Activated T-cell treated with anti-CD3 and anti-CD28 coated beads, Interleukin-2, amount 50 U/mL, for 72 hours (primary cell): Measurements from ENCODE around the gene BIRC5. TPM values are rescaled to one million over a fixed set of nuclear protein-coding genes. Genes with fewer than 3 reads are reported as not detected.
"Not testable (repeated sequence)": the region's sequence is repeated elsewhere in the genome, so short reads cannot be mapped to it uniquely, and the experiment has no call there.

Experiments
- ATAC-seq, 2 donors: fragments of 150-1000 bp; cut with Tn5 transposase; replicated peaks in 1 of 2; 2 replicates each; pipeline ENCODE4 v1.10.0; 2021; ENCODE audit warnings: moderate library complexity in 2 of 2, mild to moderate bottlenecking in 1 of 2
- DNase-seq, 2 donors: peaks; one replicate each; pipeline ENCODE4 v3.0.0; 2021 to 2022; ENCODE audit warnings: mixed read lengths in 1 of 2
- H3K27ac Mint-ChIP-seq: one replicate; pipeline ENCODE4 v1.8.0; 2022; ENCODE audit warnings: mild to moderate bottlenecking, moderate library complexity, mixed read lengths
- H3K27me3 Mint-ChIP-seq: one replicate; pipeline ENCODE4 v1.8.0; 2022; ENCODE audit warnings: low read depth, mixed read lengths
- H3K36me3 Mint-ChIP-seq, 2 donors: one replicate each; pipeline ENCODE4 v1.8.0; 2022; ENCODE audit warnings: mixed read lengths in 2 of 2, mild to moderate bottlenecking in 1 of 2; ENCODE audit not compliant: insufficient read depth in 2 of 2
- H3K4me1 Mint-ChIP-seq: one replicate; pipeline ENCODE4 v1.8.0; 2022; ENCODE audit warnings: low read depth, mixed read lengths
- H3K4me3 Mint-ChIP-seq, 2 donors: one replicate each; pipeline ENCODE4 v1.8.0; 2022; ENCODE audit warnings: mild to moderate bottlenecking in 2 of 2, mixed read lengths in 2 of 2, moderate library complexity in 2 of 2
- H3K9me3 Mint-ChIP-seq, 2 donors: one replicate each; pipeline ENCODE4 v1.8.0; 2022; ENCODE audit warnings: mixed read lengths in 2 of 2
- total RNA-seq, 2 donors: library from RNA; stranded (reverse); gene quantifications; one replicate each; pipeline ENCODE4 v1.2.3, GENCODE V29; 2022

The BIRC5 gene
- total RNA-seq, 2 donors from 2014 or later = 78.9 to 104 TPM

DNA sequence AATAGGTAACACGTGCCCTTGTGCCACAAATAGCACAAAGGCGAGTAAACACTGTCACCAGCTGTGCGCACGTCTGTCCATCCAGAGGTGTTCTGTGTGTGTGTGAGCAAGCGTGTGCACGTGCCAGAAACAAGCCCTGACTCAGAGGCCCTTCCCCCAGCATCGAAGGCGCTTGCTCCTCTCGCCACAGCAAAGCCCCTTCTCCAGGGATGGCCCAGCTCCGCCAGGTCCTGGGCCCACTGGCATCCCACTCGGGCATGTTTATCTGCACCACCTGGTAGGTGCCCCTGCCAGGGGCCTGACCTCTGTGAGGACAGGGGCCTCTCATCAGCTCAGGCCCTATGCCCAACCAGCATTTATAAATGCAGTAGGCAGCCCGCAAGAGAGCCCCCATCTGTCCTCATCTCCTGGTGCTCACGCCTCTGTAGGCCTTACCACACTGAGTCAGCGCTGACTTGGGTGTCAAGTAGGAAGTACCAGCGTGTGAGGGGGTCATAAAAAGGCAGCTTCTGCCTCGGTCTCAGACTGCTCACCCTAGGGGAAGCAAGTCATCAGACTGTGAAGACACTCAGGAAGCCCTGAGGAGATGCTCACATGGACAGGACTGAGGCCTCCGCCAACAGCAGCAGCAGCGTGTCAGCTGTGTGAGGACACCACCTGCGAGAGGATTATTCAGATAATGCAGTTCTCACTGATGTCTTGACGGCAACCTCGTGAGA lies 28.1 kb downstream of the BIRC5 start:
- Mint-ChIP-seq H3K4me3 (no peak overlapping the region), H3K36me3 (no peaks in the 10 kb centered on the region), H3K27ac (no peak overlapping the region), H3K9me3 (peaks cover 0 to 1% of the 10 kb centered on the region in 2 donors), H3K4me1 (peaks cover 9% of the 10 kb centered on the region), H3K27me3 (no peaks in the 10 kb centered on the region)
- ATAC-seq (peak; percentile 76 to 88), DNase-seq (no peak)

DNA sequence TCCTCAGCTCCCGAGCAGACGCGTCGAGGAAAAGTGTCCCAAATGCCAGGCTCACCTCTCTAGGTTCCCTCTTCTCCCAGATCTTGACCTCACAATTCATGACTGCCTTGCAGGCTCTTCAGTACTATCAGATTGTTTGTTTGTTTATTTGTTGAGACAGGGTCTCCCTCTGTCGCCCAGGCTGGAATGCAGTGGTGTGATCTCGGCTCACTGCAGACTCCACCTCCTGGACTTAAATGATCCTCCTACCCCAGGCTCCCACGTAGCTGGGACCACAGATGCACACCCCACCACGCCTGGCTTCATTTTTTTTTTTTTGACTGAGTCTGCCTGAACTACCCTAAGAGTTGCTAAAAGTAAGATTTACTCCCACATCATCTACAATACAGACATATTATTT lies 33.3 kb downstream of the BIRC5 start:
- Mint-ChIP-seq H3K27ac (no peak overlapping the region), H3K36me3 (no peaks in the 10 kb centered on the region), H3K9me3 (peaks cover 0 to 1% of the 10 kb centered on the region in 2 donors), H3K4me3 (no peak overlapping the region), H3K4me1 (peaks cover 30% of the 10 kb centered on the region), H3K27me3 (no peaks in the 10 kb centered on the region)
- DNase-seq (no peak), ATAC-seq (no peak)

DNA sequence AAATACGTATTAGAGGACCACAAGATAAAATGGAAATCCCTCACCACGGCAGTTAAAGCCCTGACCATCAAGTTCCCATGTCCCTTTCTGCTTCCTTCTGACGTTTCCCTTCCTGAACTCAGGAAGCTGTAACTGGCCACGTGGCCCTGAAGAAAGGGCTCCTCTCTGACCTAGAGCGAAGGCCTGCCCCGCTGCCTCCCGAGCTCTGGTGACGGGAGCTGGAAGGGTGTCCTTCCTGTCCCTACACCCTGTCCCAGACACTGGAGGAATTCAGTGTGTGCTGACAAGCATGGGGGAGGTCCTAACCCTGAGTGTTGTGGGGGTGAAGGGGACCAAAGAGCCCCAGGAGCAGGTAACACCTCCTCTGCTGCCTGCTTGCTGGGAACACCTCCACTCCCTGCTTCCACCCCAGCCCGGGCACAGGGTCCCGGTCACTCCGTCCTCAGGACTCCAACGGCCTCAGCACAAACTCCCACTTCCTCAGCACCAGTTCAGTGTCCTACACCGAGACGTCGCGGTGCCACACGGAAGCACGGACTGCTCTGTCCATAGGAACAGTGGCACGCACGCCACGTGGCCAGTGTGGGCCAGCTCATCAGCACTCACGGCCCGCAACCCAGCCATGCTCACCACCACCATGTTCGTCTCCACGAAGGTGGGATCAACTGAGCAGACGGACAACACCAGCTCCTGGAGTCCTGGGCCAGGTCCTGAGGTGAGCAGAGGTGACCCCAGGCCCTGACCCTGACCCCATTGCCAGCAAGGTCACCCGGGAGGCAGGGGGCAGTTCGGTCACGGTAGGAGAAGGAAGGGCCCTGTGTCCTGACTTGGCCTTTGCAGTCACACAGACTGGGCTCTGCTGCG lies 34.2 kb downstream of the BIRC5 start:
- no peaks in the 10 kb centered on the region for H3K27me3 Mint-ChIP-seq
- no peak overlapping the region for H3K4me3 Mint-ChIP-seq
- peaks cover 31% of the 10 kb centered on the region for H3K4me1 Mint-ChIP-seq
- no peak for DNase-seq
- peaks cover 0 to 1% of the 10 kb centered on the region in 2 donors for H3K9me3 Mint-ChIP-seq
- no peaks in the 10 kb centered on the region for H3K36me3 Mint-ChIP-seq
- ATAC-seq = no peak
- H3K27ac Mint-ChIP-seq = no peak overlapping the region

DNA sequence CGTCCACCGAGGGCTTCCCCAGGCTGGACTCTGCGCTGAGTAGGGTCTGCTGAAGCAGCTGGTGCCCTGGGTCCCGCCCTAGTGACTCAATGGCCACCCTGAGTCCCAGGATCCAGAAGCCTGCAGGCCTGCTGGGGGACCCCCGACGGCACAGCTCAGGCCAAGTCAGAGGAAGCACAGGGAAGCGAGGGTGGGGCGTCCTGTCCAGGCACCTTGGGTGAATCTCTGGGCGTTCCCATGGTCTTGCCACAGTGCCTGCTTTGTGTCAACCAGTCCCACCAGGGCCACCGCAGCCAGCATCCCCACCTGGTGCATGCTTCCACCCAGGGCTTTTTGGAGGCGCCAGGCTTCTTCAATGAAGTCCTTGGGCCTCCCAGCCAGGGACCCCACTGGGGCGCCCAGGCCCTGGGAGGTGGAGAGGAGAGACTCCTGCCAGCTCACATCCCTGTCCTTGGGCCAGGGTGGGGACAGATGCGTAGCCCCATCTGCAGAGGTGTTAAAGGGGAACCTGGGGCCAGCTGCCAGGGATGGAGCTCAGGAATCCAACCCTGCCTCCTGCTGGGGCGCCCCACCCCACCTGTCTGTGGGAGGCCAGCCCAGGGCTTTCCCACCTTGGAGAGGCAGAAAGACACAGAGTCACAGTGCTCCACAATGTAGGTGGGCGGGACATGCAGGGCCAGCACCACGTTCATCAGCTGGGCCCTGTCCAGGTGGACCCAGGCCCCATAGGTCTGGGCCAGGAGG lies 35.2 kb downstream of the BIRC5 start:
- Mint-ChIP-seq H3K27me3 (no peaks in the 10 kb centered on the region), H3K4me1 (peaks cover 36% of the 10 kb centered on the region), H3K4me3 (no peak overlapping the region), H3K9me3 (peaks cover 0 to 1% of the 10 kb centered on the region in 2 donors), H3K36me3 (no peaks in the 10 kb centered on the region), H3K27ac (no peak overlapping the region)
- DNase-seq (no peak), ATAC-seq (no peak)

DNA sequence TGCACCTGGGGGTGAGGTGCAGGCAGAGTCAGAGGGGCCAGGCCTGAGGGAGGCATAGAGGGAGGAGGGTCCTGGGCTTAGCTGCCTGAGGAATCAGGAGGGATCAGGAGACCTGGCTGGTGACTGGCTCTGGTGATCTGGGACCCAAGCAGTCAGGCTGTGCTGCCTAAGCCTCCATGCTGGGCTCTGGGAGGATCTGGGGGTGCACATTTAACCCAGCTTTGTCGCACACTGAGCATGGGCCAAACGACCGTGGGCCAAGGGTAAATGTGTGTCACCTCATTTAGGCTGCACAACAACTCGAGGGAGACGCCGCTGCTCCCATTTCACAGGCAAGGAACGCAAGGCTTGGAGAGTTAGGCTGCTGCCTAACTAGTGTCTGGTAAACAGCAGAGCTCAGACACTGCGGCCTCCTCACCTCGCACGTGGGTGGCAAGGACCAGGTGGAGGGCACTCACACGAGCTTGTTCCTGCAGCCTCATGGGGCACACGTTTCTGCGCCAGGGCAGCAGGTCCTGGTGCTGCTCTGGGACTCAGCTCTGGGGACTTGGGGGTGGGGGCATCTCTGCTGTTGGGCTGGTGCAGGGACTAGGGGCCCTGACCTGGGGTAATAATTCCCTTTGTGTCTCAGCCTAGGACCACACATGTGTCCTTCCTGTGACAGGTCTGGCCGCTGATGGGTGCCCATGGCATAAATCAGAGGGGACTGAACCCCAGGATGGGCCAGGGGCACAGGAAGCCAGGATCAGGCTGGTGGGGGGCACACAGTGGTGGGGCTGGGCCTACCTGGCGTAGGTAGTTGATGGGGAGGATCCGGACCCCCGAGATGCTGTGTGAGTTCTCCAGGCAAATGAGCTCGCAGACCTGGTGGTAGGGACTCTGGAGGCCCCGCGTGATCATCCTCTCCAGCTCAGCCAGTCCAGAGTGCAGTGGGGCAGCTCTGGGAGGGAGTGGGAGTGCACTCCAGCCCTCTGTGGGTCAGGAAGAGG lies 36.1 kb downstream of the BIRC5 start:
- Mint-ChIP-seq H3K27ac (no peak overlapping the region), H3K4me3 (no peak overlapping the region), H3K27me3 (no peaks in the 10 kb centered on the region), H3K9me3 (peaks cover 2 to 3% of the 10 kb centered on the region in 2 donors), H3K36me3 (peaks cover 0 to 2% of the 10 kb centered on the region in 2 donors), H3K4me1 (peaks cover 42% of the 10 kb centered on the region)
- ATAC-seq (no peak), DNase-seq (no peak)

DNA sequence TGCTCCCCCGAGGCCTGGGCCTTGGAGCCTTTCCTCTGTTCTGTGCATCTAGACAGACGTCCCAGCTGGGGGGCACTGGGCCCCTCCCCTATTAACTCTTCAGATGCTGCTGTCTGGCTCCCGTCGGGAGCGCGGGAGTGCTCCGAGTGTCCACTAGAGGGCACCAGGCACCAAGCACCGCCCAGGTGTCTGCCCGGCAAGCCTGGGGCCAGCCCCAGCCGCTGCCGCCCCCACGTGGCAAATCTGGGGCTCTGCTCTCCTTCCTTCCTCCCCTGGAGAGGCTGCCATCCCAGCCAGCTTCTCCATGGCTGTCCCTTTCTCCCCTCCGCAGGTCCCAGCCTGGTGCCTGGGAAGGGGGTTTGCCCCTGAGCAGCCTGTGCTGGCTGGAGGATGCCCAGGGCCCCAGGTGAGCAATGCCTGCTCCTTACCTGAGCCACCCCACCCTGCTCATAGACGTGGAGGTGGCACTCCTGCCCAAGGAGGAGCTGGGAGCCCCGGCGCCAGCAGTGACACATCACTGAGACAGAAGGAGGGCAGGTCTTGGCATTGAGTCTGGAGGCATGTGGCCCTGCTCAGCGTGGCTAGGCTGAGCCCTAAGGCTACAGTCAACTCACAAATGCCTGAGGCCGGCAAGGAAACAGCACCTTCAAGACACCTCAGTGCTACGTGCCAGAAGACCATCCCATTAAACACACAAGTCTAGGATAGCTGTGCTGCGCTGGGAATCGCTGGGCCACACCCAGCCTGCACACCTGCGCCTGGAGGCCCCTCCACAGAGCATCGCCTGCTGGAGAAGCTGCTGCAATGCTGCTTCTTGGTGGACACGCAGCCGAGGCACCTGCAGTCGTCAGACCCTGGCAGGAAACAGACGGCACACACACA lies 37.1 kb downstream of the BIRC5 start:
- Mint-ChIP-seq H3K4me3 (peak overlapping the region; percentile 67 to 86), H3K27me3 (no peaks in the 10 kb centered on the region), H3K4me1 (peaks cover 46% of the 10 kb centered on the region), H3K36me3 (peaks cover 0 to 2% of the 10 kb centered on the region in 2 donors), H3K9me3 (peaks cover 2% of the 10 kb centered on the region in 2 donors), H3K27ac (no peak overlapping the region)
- DNase-seq (peak; percentile 90 to 92), ATAC-seq (peak; percentile 76 to 77)

DNA sequence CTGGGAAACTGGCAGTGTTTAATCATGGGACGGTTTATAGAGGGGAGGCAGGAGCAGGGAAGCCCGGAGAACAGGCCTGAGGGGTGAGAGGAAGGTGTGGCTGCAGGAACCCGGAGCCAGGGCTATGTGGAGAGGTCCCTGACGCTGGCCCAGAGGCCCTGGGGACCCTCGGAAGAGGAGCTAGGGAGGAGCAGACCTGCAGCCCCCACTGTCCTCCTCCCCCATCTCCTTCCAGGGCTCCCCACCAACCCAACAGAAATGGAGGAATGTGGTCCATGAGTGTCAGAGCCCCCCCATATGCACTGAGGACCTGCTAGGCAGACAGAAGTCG lies 37.7 kb downstream of the BIRC5 start:
- Mint-ChIP-seq H3K36me3 (peaks cover 0 to 2% of the 10 kb centered on the region in 2 donors), H3K27ac (no peak overlapping the region), H3K4me3 (peak overlapping the region; percentile 67 to 86), H3K27me3 (no peaks in the 10 kb centered on the region), H3K4me1 (peaks cover 52% of the 10 kb centered on the region), H3K9me3 (peaks cover 2% of the 10 kb centered on the region in 2 donors)
- DNase-seq (no peak), ATAC-seq (no peak)

DNA sequence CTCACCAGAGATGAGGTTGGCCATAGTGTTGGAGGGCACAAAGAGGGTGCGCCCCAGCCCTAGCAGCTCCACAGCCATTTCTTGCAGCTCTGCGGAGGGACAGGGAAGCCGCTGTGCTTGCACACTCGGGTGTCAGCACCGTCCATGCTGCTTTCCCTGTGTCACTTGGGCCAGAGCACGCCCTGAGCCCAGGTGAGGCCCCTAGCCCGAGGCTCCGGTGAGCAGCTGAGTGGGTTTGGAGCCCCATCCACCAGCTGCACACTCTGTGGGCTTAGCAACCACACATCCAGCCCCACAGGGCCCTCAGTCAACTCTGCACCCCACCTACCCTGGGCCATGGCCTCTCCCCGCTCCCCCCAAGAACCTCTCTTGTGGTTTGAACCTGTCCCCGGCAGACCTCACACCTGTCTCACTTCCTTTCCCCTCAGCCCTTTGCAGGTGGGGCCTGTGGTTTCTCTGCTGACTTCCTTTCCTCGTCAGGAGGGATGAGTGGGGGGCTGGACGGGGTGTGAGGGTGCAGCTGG lies 38.1 kb downstream of the BIRC5 start:
- H3K4me3 Mint-ChIP-seq = peak overlapping the region; percentile 67 to 86
- DNase-seq (peak; percentile 35 to 51), ATAC-seq (peak; percentile 12 to 23)

DNA sequence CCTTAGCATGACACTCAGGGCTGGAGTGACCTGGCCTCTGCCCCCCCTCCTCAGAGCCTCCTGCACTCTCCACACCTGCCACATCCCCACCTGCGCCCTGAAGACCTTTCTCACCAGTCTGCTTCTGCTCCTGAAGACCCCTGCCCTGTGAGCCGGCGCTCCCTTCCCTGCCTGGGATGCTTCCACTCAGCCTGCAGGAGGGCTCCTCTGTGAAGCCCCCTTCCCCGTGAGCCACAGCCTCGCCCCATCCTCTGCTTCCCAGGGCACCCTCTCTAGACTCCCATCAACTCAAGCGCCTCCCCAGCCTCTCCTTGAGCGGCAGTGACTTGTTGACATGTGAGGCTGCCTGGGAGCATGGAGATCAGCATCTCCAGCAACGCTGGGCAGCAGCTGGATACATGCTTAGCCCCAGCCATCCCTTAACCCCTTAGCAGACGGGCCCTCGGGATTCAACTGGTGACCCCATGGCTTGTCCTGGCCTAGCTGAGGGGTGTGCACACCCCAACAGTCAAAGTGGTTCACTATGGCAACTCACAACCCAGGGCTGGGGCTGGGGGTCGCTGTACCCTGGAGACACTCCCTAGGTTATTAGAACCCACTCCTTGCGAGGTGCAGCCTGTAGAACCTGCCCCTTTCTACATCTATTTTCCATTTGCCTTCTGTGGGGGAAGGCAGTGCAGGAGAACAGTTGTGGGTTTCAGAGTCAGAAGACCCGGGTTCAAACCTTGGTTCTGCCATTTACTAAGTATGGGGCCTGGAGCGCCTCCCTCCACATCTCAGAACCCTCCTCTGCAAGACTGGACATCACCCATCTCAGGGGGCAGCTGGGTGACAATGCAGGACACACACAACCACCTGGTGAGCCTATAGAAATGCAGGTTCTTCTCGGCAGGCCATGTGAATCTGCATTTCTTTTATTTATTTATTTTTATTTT lies 38.9 kb downstream of the BIRC5 start:
- Mint-ChIP-seq H3K27me3 (no peaks in the 10 kb centered on the region), H3K27ac (peak overlapping the region; percentile 29), H3K9me3 (peaks cover 2% of the 10 kb centered on the region in 2 donors), H3K4me1 (peaks cover 63% of the 10 kb centered on the region), H3K36me3 (peaks cover 0 to 2% of the 10 kb centered on the region in 2 donors), H3K4me3 (peak overlapping the region; percentile 67 to 86)
- ATAC-seq (peak in 1 of 2 donors; percentile 1), DNase-seq (no peak)

More for the DNA sequence above, 38.1 kb downstream of the BIRC5 start:
- Mint-ChIP-seq H3K9me3 (peaks cover 2% of the 10 kb centered on the region in 2 donors), H3K4me1 (peaks cover 57% of the 10 kb centered on the region), H3K27me3 (no peaks in the 10 kb centered on the region), H3K27ac (no peak overlapping the region), H3K36me3 (peaks cover 0 to 2% of the 10 kb centered on the region in 2 donors)

DNA sequence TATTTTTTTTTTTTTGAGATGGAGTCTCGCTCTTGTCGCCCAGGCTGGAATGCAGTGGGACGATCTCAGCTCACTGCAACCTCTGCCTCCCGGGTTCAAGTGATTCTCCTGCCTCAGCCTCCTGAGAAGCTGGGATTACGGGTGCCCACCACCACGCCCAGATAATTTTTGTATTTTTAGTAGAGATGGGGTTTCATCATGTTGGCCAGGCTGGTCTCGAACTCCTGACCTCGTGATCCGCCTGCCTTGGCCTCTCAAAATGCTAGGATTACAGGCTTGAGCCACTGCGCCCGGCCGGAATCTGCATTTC lies 39.5 kb downstream of the BIRC5 start:
- not testable (repeated sequence) for DNase-seq, H3K9me3 Mint-ChIP-seq, H3K27ac Mint-ChIP-seq, H3K36me3 Mint-ChIP-seq, H3K27me3 Mint-ChIP-seq, ATAC-seq
- Mint-ChIP-seq H3K4me1 (peaks cover 69% of the 10 kb centered on the region), H3K4me3 (peak overlapping the region; percentile 67 to 78)
